ENCODE results near the gene ENTPD1.
"Not testable (repeated sequence)": the region's sequence is repeated elsewhere in the genome, so short reads cannot be mapped to it uniquely, and the experiment has no call there.

ENTPD1 gene

GRCh38 chr10:95793401-95794045 is 37.6 kb downstream of the ENTPD1 start:
- DNase-seq (ENCODE audit: extremely low read depth in 1 of 2, low read depth in 1 of 2): no peak

GRCh38 chr10:95794195-95794594 is 38.2 kb downstream of the ENTPD1 start:
- DNase-seq (ENCODE audit: extremely low read depth in 1 of 2, low read depth in 1 of 2): no peak

GRCh38 chr10:95795602-95796001 is 39.6 kb downstream of the ENTPD1 start:
- DNase-seq (ENCODE audit: extremely low read depth in 1 of 2, low read depth in 1 of 2): no peak

GRCh38 chr10:95796504-95796903 is 40.5 kb downstream of the ENTPD1 start:
- DNase-seq (ENCODE audit: extremely low read depth in 1 of 2, low read depth in 1 of 2): no peak

- no peak for DNase-seq (ENCODE audit: extremely low read depth in 1 of 2, low read depth in 1 of 2)
Observed at GRCh38 chr10:95798096-95798855, 42.3 kb downstream of the ENTPD1 start.

GRCh38 chr10:95800286-95800685 is 44.3 kb downstream of the ENTPD1 start:
- not testable (repeated sequence) for DNase-seq (ENCODE audit: extremely low read depth in 1 of 2, low read depth in 1 of 2)

- not testable (repeated sequence) for DNase-seq (ENCODE audit: extremely low read depth in 1 of 2, low read depth in 1 of 2)
Observed at GRCh38 chr10:95806687-95807380, 50.9 kb downstream of the ENTPD1 start.

GRCh38 chr10:95808705-95809308 is 52.8 kb downstream of the ENTPD1 start:
- DNase-seq (ENCODE audit: extremely low read depth in 1 of 2, low read depth in 1 of 2): not testable (repeated sequence)

- no peak for DNase-seq (ENCODE audit: extremely low read depth in 1 of 2, low read depth in 1 of 2)
Observed at GRCh38 chr10:95809370-95810197, 53.6 kb downstream of the ENTPD1 start.

GRCh38 chr10:95810198-95810976 is 54.4 kb downstream of the ENTPD1 start:
- no peak for DNase-seq (ENCODE audit: extremely low read depth in 1 of 2, low read depth in 1 of 2)

- no peak for DNase-seq (ENCODE audit: extremely low read depth in 1 of 2, low read depth in 1 of 2)
Observed at GRCh38 chr10:95813054-95813685, 57.2 kb downstream of the ENTPD1 start.

GRCh38 chr10:95814011-95814727 is 58.2 kb downstream of the ENTPD1 start:
- no peak for DNase-seq (ENCODE audit: extremely low read depth in 1 of 2, low read depth in 1 of 2)

GRCh38 chr10:95815133-95815532 is 59.2 kb downstream of the ENTPD1 start:
- DNase-seq (ENCODE audit: extremely low read depth in 1 of 2, low read depth in 1 of 2): no peak

GRCh38 chr10:95815701-95816240 is 59.8 kb downstream of the ENTPD1 start:
- no peak for DNase-seq (ENCODE audit: extremely low read depth in 1 of 2, low read depth in 1 of 2)

- DNase-seq (ENCODE audit: extremely low read depth in 1 of 2, low read depth in 1 of 2): no peak
Observed at GRCh38 chr10:95818010-95818409, 62.0 kb downstream of the ENTPD1 start.

GRCh38 chr10:95818668-95819067 is 62.7 kb downstream of the ENTPD1 start:
- DNase-seq (ENCODE audit: extremely low read depth in 1 of 2, low read depth in 1 of 2): no peak

GRCh38 chr10:95819620-95820329 is 63.8 kb downstream of the ENTPD1 start:
- no peak for DNase-seq (ENCODE audit: extremely low read depth in 1 of 2, low read depth in 1 of 2)

GRCh38 chr10:95820363-95820762 is 64.4 kb downstream of the ENTPD1 start:
- no peak for DNase-seq (ENCODE audit: extremely low read depth in 1 of 2, low read depth in 1 of 2)

Data from activated CD8-positive, alpha-beta memory T cell treated with anti-CD3 and anti-CD28 coated beads for 1 hour (primary cell).